NCI-H748 (cell line): ENCODE measurements around the gene RBM19.

Source experiments
- DNase-seq: peaks from one replicate; lab custom pipeline; 2025; ENCODE audit not compliant: unreplicated experiment; lab: John Stamatoyannopoulos, UW

Gene RBM19

GRCh38 chr12:113955109-113955970 lies 10.8 kb downstream of the RBM19 start:
- peak; percentile 13 for DNase-seq

- no peak for DNase-seq
These were observed 11.6 kb downstream of the RBM19 start for GRCh38 chr12:113954547-113954946.

GRCh38 chr12:113950873-113951272 lies 15.3 kb downstream of the RBM19 start:
- DNase-seq: no peak

- DNase-seq: no peak
These were observed 16.5 kb downstream of the RBM19 start for GRCh38 chr12:113949321-113950305.

- DNase-seq: no peak
These were observed 17.8 kb downstream of the RBM19 start for GRCh38 chr12:113948151-113948914.

GRCh38 chr12:113946175-113946574 lies 19.9 kb downstream of the RBM19 start:
- DNase-seq: no peak

GRCh38 chr12:113945174-113946173 lies 20.7 kb downstream of the RBM19 start:
- DNase-seq: no peak

GRCh38 chr12:113942209-113942608 lies 23.9 kb downstream of the RBM19 start:
- DNase-seq: no peak

GRCh38 chr12:113941208-113941486 lies 25.0 kb downstream of the RBM19 start:
- DNase-seq: no peak

GRCh38 chr12:113940357-113941207 lies 25.5 kb downstream of the RBM19 start:
- DNase-seq: no peak

- no peak for DNase-seq
These were observed 26.3 kb downstream of the RBM19 start for GRCh38 chr12:113939867-113940266.

GRCh38 chr12:113938471-113938870 lies 27.7 kb downstream of the RBM19 start:
- no peak for DNase-seq

- no peak for DNase-seq
These were observed 29.7 kb downstream of the RBM19 start for GRCh38 chr12:113936460-113936859.

GRCh38 chr12:113935459-113935858 lies 30.7 kb downstream of the RBM19 start:
- no peak for DNase-seq

- no peak for DNase-seq
These were observed 31.2 kb downstream of the RBM19 start for GRCh38 chr12:113934946-113935345.

GRCh38 chr12:113934060-113934814 lies 31.9 kb downstream of the RBM19 start:
- no peak for DNase-seq

GRCh38 chr12:113933201-113933786 lies 32.8 kb downstream of the RBM19 start:
- no peak for DNase-seq
